Osteoblast (primary cell): ENCODE measurements around the gene SUPT20H. TPM values are rescaled to one million over a fixed set of nuclear protein-coding genes. Genes with fewer than 3 reads are reported as not detected.
A peak's percentile ranks its signal among the peaks of the same experiment; 100 is the strongest.

Source experiments
- DNase-seq: peaks from one replicate; pipeline ENCODE4 v3.0.0; 2011; ENCODE audit warnings: low spot score, mixed read lengths; ENCODE audit not compliant: insufficient read length; ENCODE audit errors: missing footprints
- H2AFZ ChIP-seq: 2 replicates; pipeline ENCODE4 v1.6.0; 2011; ENCODE audit warnings: mild to moderate bottlenecking, low read length
- H3K27ac ChIP-seq: 2 replicates; pipeline ENCODE4 v1.5.1; 2011; ENCODE audit warnings: mild to moderate bottlenecking, low read depth, low read length, moderate library complexity
- H3K27me3 ChIP-seq: 2 replicates; pipeline ENCODE4 v1.6.0; 2012; ENCODE audit warnings: mild to moderate bottlenecking, control low read depth, inconsistent platforms, low read length, moderate library complexity; ENCODE audit not compliant: insufficient read depth
- H3K36me3 ChIP-seq: 2 replicates; pipeline ENCODE4 v1.5.1; 2011; ENCODE audit warnings: mild to moderate bottlenecking, low read length, control low read depth, moderate library complexity; ENCODE audit not compliant: insufficient read depth
- H3K4me1 ChIP-seq: 2 replicates; pipeline ENCODE4 v1.5.1; 2011; ENCODE audit warnings: mild to moderate bottlenecking, low read length, control low read depth, moderate library complexity; ENCODE audit not compliant: insufficient read depth
- H3K4me2 ChIP-seq: 2 replicates; pipeline ENCODE4 v1.6.0; 2011; ENCODE audit warnings: mild to moderate bottlenecking, low read length; ENCODE audit not compliant: insufficient read depth
- H3K4me3 ChIP-seq: fragments of 200-600 bp; sonication (generic); 3 replicates; pipeline ENCODE4 v1.5.1; 2012; ENCODE audit warnings: mild to moderate bottlenecking, low read length, inconsistent platforms; ENCODE audit not compliant: insufficient read depth
- H3K79me2 ChIP-seq: 2 replicates; pipeline ENCODE4 v1.6.0; 2012; ENCODE audit warnings: mild to moderate bottlenecking, low read length, control low read depth, inconsistent platforms; ENCODE audit not compliant: insufficient read depth
- H3K9me3 ChIP-seq: 2 replicates; pipeline ENCODE4 v1.5.1; 2011; ENCODE audit warnings: low read depth, low read length, control low read depth
- H4K20me1 ChIP-seq: 2 replicates; pipeline ENCODE4 v1.6.0; 2012; ENCODE audit warnings: mild to moderate bottlenecking, low read length, control low read depth; ENCODE audit not compliant: insufficient read depth
- total RNA-seq: library from RNA; depleted of rRNA; stranded (reverse); fragments of >200 nt; gene quantifications from 2 replicates; pipeline ENCODE4 v1.2.3, GENCODE V29; 2012
- TF ChIP-seq, protein P1 (sequence below): IDR thresholded peaks from 2 replicates; pipeline ENCODE4 v1.5.1; 2011; ENCODE audit warnings: mild to moderate bottlenecking, low read depth, low read length, moderate library complexity; ENCODE audit errors: extremely low read depth

Gene SUPT20H
- total RNA-seq, 1 donor, result 53.6 TPM

DNA sequence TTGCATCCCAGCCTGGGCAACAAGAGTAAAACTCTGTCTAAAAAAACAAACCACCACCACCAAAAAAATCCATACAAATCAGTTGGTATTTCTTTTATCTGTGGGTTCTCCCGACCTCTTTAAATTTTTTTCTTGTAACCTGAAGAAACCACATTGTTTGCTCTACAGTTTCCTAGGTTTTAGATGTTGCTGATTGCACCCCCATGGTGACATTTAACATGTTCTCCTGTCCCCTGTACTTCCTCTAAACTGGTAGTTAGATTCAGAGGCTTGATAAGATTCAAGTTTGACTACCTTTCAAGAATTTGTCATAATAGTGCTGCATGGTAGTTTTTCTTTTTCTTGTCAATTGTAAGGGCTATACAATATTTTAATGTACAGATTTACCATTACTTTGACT is 84.3 kb downstream of the SUPT20H start:
- H3K4me1 ChIP-seq, result peaks cover 7% of the 10 kb centered on the region
- H3K36me3 ChIP-seq, result peaks cover 52% of the 10 kb centered on the region
- DNase-seq, result no peak

DNA sequence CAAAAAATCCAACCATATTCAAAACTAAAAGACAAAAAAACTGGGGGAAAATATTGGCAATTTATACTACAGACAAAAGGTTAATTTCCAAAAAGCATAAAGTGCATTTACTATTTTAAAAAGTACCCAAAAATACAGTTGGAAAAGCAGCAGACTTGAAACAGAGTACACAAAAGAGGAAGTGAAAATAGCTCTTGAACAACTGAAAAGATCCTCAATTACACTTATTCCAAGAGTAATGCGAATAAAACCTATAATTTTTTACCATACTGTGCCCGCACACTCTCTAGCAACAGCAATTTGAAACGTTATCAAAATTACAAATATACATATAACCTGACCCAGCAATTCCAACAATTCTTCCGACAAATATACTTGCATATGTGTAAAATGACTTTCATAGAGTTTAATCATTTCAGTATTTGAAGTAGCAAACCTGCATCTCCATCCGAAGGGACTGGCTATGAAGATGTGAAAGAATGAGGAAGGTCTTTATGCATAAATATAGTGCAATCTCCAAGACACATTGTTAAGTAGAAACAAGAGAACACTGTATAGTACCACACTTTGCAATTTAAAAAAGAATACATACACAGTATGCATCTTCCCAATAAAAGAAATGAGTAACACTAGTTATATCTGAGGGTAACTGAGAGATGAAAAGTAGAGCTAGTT is 85.7 kb downstream of the SUPT20H start:
- Histone ChIP-seq H3K4me1 (no peaks in the 10 kb centered on the region), H3K9me3 (no peaks in the 10 kb centered on the region)

More for the DNA sequence above, 84.3 kb downstream of the SUPT20H start:
- Histone ChIP-seq H3K9me3 (no peaks in the 10 kb centered on the region), H4K20me1 (no peaks in the 10 kb centered on the region), H3K27ac (no peak overlapping the region), H3K4me2 (no peak overlapping the region), H3K4me3 (no peak overlapping the region), H2AFZ (no peak overlapping the region), H3K79me2 (no peaks in the 10 kb centered on the region), H3K27me3 (no peaks in the 10 kb centered on the region)
- TF ChIP-seq, protein P1, sequence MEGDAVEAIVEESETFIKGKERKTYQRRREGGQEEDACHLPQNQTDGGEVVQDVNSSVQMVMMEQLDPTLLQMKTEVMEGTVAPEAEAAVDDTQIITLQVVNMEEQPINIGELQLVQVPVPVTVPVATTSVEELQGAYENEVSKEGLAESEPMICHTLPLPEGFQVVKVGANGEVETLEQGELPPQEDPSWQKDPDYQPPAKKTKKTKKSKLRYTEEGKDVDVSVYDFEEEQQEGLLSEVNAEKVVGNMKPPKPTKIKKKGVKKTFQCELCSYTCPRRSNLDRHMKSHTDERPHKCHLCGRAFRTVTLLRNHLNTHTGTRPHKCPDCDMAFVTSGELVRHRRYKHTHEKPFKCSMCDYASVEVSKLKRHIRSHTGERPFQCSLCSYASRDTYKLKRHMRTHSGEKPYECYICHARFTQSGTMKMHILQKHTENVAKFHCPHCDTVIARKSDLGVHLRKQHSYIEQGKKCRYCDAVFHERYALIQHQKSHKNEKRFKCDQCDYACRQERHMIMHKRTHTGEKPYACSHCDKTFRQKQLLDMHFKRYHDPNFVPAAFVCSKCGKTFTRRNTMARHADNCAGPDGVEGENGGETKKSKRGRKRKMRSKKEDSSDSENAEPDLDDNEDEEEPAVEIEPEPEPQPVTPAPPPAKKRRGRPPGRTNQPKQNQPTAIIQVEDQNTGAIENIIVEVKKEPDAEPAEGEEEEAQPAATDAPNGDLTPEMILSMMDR, result no peak

DNA sequence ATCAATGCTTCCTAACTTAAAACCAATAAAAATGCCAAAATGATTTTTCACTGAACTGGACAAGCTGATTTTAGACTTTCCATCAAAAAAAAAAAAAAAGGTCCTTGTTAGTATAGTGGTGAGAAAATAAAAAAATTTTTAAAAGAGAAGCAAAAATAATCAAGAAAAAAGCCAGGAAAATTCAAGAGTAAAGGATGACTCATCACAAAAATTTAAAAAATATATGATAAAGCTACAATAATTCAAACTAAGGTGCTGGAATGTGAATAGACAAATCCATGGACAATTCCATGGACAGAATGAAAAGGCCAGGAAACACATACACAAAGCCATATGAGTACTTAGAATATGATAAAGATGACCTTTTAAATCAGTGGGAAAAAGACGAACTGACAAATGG is 86.5 kb downstream of the SUPT20H start:
- no peak overlapping the region for H2AFZ ChIP-seq
- H3K27me3 ChIP-seq, result no peaks in the 10 kb centered on the region
- no peak overlapping the region for H3K4me3 ChIP-seq
- no peaks in the 10 kb centered on the region for H3K4me1 ChIP-seq
- H3K79me2 ChIP-seq, result no peaks in the 10 kb centered on the region
- no peaks in the 10 kb centered on the region for H4K20me1 ChIP-seq
- H3K4me2 ChIP-seq, result no peak overlapping the region
- TF ChIP-seq, protein P1, result no peak
- H3K9me3 ChIP-seq, result no peaks in the 10 kb centered on the region
- no peak overlapping the region for H3K27ac ChIP-seq
- DNase-seq, result no peak
- peaks cover 55% of the 10 kb centered on the region for H3K36me3 ChIP-seq

More for the DNA sequence above, 85.7 kb downstream of the SUPT20H start:
- Histone ChIP-seq H3K4me3 (no peak overlapping the region), H3K27me3 (no peaks in the 10 kb centered on the region), H4K20me1 (no peaks in the 10 kb centered on the region), H3K36me3 (peaks cover 53% of the 10 kb centered on the region), H3K27ac (no peak overlapping the region), H3K4me2 (no peak overlapping the region), H3K79me2 (no peaks in the 10 kb centered on the region), H2AFZ (no peak overlapping the region)
- DNase-seq, result no peak
- TF ChIP-seq, protein P1, result no peak

DNA sequence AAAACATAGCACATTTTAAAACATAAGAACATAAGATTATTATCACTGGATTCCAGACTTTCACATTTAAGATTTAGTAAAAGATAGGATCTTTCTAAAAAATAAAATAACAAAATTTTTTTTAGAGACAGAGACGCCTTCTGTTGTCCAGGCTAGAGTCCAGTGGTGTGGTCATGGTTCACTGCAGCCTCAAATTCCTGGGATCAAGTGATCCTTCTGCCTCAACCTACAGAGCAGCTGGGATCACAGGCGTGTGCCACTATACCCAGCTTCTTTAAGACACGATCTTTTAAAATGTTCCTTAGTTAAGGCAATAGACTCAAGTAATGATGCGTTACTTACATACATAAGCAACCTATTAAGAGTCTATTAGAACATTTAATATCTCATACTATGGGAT is 93.1 kb downstream of the SUPT20H start:
- Histone ChIP-seq H3K4me1 (peaks cover 12% of the 10 kb centered on the region), H4K20me1 (no peaks in the 10 kb centered on the region), H3K4me2 (peak overlapping the region; percentile 42), H3K27ac (peak overlapping the region; percentile 76), H3K36me3 (peaks cover 45% of the 10 kb centered on the region), H3K9me3 (no peaks in the 10 kb centered on the region), H2AFZ (no peak overlapping the region), H3K79me2 (no peaks in the 10 kb centered on the region), H3K4me3 (no peak overlapping the region), H3K27me3 (no peaks in the 10 kb centered on the region)
- DNase-seq, result no peak
- TF ChIP-seq, protein P1, result no peak
